ENCODE data around the gene RBM47. TPM values are rescaled to one million over a fixed set of nuclear protein-coding genes. Genes with fewer than 3 reads are reported as not detected.

Gene RBM47
- total and polyA plus RNA-seq, 2 experiments from 2014 or later = 35.6 to 139 TPM

GRCh38 chr4:40524366-40525041, 105.2 kb downstream of the RBM47 start:
- Mint-ChIP-seq H3K4me3 (no peak overlapping the region), H3K4me1 (peaks cover 12% of the 10 kb centered on the region; the same call in 2 of the 3 replicates), H3K9me3 (no peaks in the 10 kb centered on the region), H3K36me3 (ENCODE audit: low read depth) (peaks cover 28% of the 10 kb centered on the region; the same call in 1 of the 3 replicates), H3K27me3 (ENCODE audit: insufficient read depth, low read depth, poor library complexity) (peaks cover 6% of the 10 kb centered on the region), H3K27ac (peak overlapping the region; percentile 72; the same call in 1 of the 2 replicates)
- no peak overlapping the region for H2AFZ ChIP-seq
- no peaks in the 10 kb centered on the region for H3K9me2 ChIP-seq (ENCODE audit: insufficient read depth)
- H3K27me3 ChIP-seq (ENCODE audit: insufficient read depth) = no peaks in the 10 kb centered on the region
- DNase-seq (ENCODE audit: low spot score) (no peak), ATAC-seq (no peak)
- H3K36me3 ChIP-seq (ENCODE audit: insufficient read depth) = no peaks in the 10 kb centered on the region
- H3K27ac ChIP-seq (ENCODE audit: low read depth) = peak overlapping the region; percentile 80; the same call in 1 of the 2 replicates
- no peak overlapping the region for H3K4me3 ChIP-seq
- peaks cover 8% of the 10 kb centered on the region for H4K20me1 ChIP-seq (replicated peaks; ENCODE audit: insufficient read depth)
- TF ChIP-seq REST (IDR thresholded peaks at IDR 0.05; ENCODE audit: unreplicated experiment) = no peak
- no peak for TF ChIP-seq EZH2phosphoT487 (IDR thresholded peaks at IDR 0.05; ENCODE audit: unreplicated experiment)
- no peak for TF ChIP-seq ZNF114 (CRISPR knock-in tag; IDR thresholded peaks at IDR 0.05)
- TF ChIP-seq ZNF331 (CRISPR knock-in tag; IDR thresholded peaks at IDR 0.05; ENCODE audit: low read depth) = no peak
- TF ChIP-seq JUNB (IDR thresholded peaks at IDR 0.05; ENCODE audit: unreplicated experiment) = no peak
- TF ChIP-seq NANOG (IDR thresholded peaks at IDR 0.05; ENCODE audit: borderline replicate concordance) = no peak
- no peak for TF ChIP-seq STAT1 (IDR thresholded peaks at IDR 0.05; ENCODE audit: unreplicated experiment)
- no peak for TF ChIP-seq CTCF (conservative IDR thresholded peaks at IDR 0.05; ENCODE audit: low read depth in 2 of 2)
- no peak for TF ChIP-seq ETS1 (IDR thresholded peaks at IDR 0.05)
- no peak for TF ChIP-seq ZNF462 (CRISPR knock-in tag; IDR thresholded peaks at IDR 0.05)
- peaks cover 27% of the 10 kb centered on the region for H3K4me1 ChIP-seq (ENCODE audit: insufficient read depth)
- peaks cover 66% of the 10 kb centered on the region for H3K79me2 ChIP-seq (replicated peaks; ENCODE audit: insufficient read depth)
- H3F3A ChIP-seq (replicated peaks; ENCODE audit: low read depth) = 0 out of 2 replicates have a peak, but pooled peaks cover 6% of the 10 kb centered on the region
- H3K4me2 ChIP-seq = no peak overlapping the region

Measured in GM23338 (cell line).